HG02798 (cell line): ENCODE results near the gene GRK2.
"Not testable (repeated sequence)": the region's sequence is repeated elsewhere in the genome, so short reads cannot be mapped to it uniquely, and the experiment has no call there.

ENCODE experiments used
- ATAC-seq: cut with Tn5 transposase; IDR thresholded peaks from one replicate; pipeline ENCODE4 v1.9.1; 2021; ENCODE audit warnings: mild to moderate bottlenecking; ENCODE audit not compliant: unreplicated experiment, poor library complexity

Gene GRK2

GRCh38 chr11:67266449-67267187 is at the start of gene GRK2:
Gene GRK2, plus strand, starts transcription at chr11:67266473. Its CDS starts 227 bp downstream, at chr11:67266700.
- ATAC-seq: peak; percentile 24

DNA sequence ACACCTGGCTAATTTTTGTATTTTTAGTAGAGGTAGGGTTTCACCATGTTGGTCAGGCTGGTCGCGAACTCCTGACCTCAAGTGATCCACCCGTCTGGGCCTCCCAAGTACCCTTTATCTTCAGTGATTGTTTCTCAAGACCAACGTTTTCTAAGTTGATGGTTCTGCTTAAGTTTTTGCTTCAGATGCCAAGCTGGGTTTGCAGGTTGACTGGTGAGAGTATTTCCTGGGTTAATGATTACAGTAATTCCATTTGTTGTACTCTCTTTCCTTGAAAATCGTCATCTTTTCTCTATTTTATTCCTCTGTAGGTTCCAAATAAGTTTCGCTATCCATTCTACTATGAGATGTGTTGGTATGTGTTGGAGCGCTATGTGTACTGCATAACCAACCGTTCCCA is 38.5 kb upstream of the GRK2 start:
- ATAC-seq: no peak

DNA sequence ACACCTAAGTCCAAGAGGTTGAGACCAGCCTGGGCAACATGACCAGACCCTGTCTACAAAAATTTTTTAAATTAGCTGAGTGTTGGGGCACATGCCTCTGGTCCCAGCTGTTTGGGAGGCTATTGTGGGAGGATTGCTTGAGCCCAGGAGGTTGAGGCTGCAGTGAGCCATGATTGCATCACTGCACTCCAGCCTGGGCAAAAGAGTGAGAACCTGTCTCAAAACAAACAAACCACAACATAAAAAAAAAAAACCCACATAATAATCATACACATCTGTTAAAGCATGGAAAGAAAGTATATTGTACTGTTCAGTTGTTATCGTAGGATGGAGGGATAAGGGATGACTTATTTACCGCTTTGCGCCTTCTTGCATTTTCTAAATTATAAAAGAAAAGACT is 35.9 kb upstream of the GRK2 start:
- no peak for ATAC-seq

DNA sequence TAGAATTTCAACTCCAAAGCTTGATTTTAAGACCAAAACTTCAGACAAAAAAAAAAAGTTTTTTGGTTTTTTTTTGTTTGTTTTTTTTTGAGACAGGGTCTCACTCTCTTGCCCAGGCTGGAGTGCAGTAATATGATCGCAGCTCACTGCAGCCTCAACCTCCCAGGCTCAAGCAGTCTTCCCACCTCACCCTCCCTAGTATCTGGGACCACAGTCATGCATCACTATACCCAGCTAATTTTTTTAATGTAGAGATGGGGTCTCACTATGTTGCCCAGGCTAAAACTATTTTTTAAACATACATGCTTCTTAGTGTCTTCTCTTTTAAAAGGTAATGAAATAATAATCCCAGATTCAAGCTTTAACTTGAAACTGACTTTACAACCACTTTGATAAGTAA is 35.4 kb upstream of the GRK2 start:
- no peak for ATAC-seq

- ATAC-seq: no peak
Measured at GRCh38 chr11:67233584-67234190, 32.6 kb upstream of the GRK2 start.

DNA sequence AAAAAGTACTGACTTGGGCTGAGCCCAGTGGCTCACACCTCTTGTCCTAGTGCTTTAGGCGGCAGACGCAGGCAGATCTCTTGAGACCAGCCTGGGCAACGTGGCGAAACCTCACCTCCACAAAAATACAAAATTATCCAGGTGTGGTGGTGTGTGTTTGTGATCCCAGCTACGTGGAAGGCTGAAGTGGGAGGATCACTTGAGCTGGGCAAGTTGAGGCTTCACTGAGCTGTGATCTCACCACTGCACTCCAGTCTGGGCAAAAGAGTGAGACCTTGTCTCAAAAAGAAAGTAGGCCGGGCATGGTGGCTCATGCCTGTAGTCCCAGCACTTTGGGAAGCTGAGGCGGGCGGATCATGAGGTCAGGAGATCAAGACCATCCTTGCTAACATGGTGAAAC is 31.7 kb upstream of the GRK2 start:
- ATAC-seq: not testable (repeated sequence)

GRCh38 chr11:67237574-67237973 is 28.7 kb upstream of the GRK2 start:
- ATAC-seq: no peak

GRCh38 chr11:67238894-67239782 is 27.1 kb upstream of the GRK2 start:
- ATAC-seq: no peak

- peak; percentile 91 for ATAC-seq
Measured at GRCh38 chr11:67239783-67240575, 26.3 kb upstream of the GRK2 start.

DNA sequence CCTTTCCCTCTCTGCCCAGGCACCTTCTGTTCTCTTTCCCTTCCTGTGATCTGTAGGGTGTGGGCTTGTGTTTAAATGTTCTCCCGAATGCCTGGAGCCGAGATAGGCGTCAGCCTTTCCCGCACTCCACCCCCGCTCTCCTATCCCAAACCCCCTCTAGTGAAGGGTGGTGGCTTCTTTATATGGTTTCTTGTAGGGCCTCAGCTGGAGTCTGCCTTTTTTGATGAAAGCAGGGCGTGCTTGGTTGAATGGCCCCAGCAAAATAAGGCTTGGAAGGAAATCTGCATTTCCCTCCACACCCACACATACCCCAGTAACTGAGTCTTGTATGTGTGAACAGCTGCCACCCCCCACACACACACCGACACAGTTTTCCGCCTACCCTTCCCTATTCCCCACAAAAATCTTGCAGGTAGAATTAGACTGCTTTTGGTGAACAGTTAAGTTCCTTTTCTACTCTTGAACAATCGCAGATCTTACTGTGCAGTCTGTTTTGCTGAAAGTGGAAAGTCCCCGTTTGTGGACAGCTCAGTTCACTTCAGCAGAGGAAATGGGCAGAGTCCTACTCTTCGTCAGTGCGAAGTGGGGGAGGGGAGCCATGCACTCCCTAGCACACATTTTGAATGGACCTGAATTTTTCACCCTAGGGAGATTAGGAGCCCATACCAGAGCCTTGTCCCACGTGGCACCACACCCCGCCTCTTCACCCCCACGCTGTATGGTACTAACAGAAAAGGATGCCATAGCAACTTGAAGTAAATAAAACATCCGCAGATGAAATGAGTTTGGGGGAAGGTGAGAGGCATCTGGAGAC is 25.5 kb upstream of the GRK2 start:
- ATAC-seq: peak; percentile 23

- ATAC-seq: no peak
Measured at GRCh38 chr11:67242548-67242947, 23.7 kb upstream of the GRK2 start.

DNA sequence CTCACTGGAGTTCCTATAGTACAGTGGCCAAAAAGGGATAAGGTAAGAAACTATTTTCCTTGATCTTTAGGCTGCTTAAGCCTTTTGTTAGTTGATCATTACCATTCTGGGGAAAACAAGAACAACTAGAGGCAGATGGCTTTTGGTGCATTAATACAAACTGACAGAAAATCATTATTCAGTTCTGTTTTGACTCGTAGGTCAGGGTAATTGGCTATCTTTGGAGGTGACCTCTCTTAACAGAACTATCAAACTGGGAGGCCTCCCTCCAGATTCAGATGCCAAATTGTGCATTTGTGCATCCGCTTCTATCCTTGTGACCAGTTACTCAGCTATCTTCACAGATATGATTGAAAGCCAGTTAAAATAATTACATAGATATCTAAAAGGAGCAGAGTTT is 23.2 kb upstream of the GRK2 start:
- ATAC-seq: no peak

- ATAC-seq: no peak
Measured at GRCh38 chr11:67245046-67245445, 21.2 kb upstream of the GRK2 start.

- ATAC-seq: no peak
Measured at GRCh38 chr11:67247946-67248550, 18.2 kb upstream of the GRK2 start.

DNA sequence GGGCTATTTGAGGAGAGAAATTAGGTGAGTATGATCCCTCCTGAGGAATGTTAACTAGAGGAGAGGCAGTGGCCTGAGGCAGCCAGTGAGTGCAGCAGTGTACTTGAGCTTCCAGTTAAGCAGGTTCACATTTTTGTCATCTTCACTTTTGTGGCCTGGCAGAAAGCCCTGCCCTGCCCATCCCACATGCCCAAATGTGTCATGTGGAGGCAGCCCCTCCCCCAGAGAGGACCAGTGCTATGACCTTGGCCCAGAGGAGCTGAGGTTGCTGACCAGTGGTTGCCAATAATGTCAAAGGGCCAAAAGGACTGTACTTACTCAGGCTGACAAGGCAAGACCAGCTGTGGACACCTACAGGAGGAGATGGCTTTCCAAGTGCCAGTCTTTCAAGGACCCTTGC is 17.6 kb upstream of the GRK2 start:
- ATAC-seq: no peak

- no peak for ATAC-seq
Measured at GRCh38 chr11:67250059-67251043, 15.9 kb upstream of the GRK2 start.

DNA sequence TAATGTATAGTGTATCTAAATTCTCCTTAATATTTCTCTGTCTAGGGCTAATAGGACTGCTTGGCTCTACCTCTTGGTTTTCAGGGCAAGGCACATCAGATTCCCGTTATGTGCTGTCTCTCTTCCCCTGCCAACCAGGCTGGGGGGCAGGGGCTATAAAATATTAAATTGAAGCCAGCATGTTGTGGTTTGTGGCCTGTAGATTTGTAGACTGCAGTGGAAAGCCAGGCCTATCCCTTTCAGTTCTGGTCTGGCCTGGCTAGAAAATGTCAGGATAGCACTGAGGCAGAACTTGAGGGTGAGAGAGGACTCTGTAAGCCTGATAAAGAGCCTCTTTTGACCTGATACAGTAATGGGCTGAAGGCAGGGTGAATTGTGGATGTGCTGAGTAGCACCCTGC is 14.4 kb upstream of the GRK2 start:
- ATAC-seq: no peak

DNA sequence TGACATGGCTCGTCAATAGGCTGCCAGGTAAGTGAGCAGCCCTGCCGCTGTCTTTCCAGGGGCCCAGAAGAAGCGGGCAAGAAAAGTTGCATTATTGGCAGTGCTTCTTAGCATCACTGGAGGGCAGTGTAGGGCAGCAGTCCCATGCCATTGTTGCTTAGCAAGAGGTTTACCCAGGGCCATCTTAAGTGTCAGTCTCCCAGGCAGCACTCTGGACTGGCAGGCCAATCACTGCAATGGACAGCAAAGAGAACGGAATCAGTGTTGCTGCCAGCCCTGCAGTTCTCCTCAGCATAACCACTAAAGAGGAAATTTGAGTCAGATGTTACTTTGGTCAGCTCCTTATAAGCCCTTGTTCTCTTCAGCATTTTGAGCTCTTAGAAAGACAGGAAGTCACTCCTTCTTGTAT is 13.4 kb upstream of the GRK2 start:
- ATAC-seq: no peak
